ENCODE data around the gene MROH8.

Gene MROH8

GRCh38 chr20:37162646-37163045 lies 16.7 kb downstream of the MROH8 start:
- no peaks in the 10 kb centered on the region for H3K36me3 ChIP-seq
- no peaks in the 10 kb centered on the region for H3K4me1 ChIP-seq (ENCODE audit: control insufficient read depth in 1 of 2, insufficient read depth in 1 of 2, low read depth in 1 of 2, low read length in 1 of 2)
- no peak overlapping the region for H3K27ac ChIP-seq
- no peak overlapping the region for H3K4me3 ChIP-seq (ENCODE audit: low read depth in 1 of 2, low read length in 1 of 2)
- no peaks in the 10 kb centered on the region for H3K9me3 ChIP-seq
- H3K27me3 ChIP-seq = no peaks in the 10 kb centered on the region
- no peak for TF ChIP-seq CTCF (IDR thresholded peaks at IDR 0.05)

GRCh38 chr20:37161830-37162549 lies 17.4 kb downstream of the MROH8 start:
- H3K9me3 ChIP-seq = no peaks in the 10 kb centered on the region
- H3K27ac ChIP-seq = no peak overlapping the region
- H3K36me3 ChIP-seq = no peaks in the 10 kb centered on the region
- no peak overlapping the region for H3K4me3 ChIP-seq (ENCODE audit: low read depth in 1 of 2, low read length in 1 of 2)
- H3K4me1 ChIP-seq (ENCODE audit: control insufficient read depth in 1 of 2, insufficient read depth in 1 of 2, low read depth in 1 of 2, low read length in 1 of 2) = no peaks in the 10 kb centered on the region
- TF ChIP-seq CTCF (IDR thresholded peaks at IDR 0.05) = no peak
- no peaks in the 10 kb centered on the region for H3K27me3 ChIP-seq

GRCh38 chr20:37160683-37161082 lies 18.7 kb downstream of the MROH8 start:
- Histone ChIP-seq H3K4me3 (ENCODE audit: low read depth in 1 of 2, low read length in 1 of 2) (no peak overlapping the region), H3K36me3 (no peaks in the 10 kb centered on the region), H3K4me1 (ENCODE audit: control insufficient read depth in 1 of 2, insufficient read depth in 1 of 2, low read depth in 1 of 2, low read length in 1 of 2) (no peaks in the 10 kb centered on the region), H3K27ac (no peak overlapping the region), H3K27me3 (no peaks in the 10 kb centered on the region), H3K9me3 (no peaks in the 10 kb centered on the region)
- no peak for TF ChIP-seq CTCF (IDR thresholded peaks at IDR 0.05)

- no peak for TF ChIP-seq CTCF (IDR thresholded peaks at IDR 0.05)
- no peak overlapping the region for H3K4me3 ChIP-seq (ENCODE audit: low read depth in 1 of 2, low read length in 1 of 2)
- H3K36me3 ChIP-seq = no peaks in the 10 kb centered on the region
- no peaks in the 10 kb centered on the region for H3K4me1 ChIP-seq (ENCODE audit: control insufficient read depth in 1 of 2, insufficient read depth in 1 of 2, low read depth in 1 of 2, low read length in 1 of 2)
- no peak overlapping the region for H3K27ac ChIP-seq
- no peaks in the 10 kb centered on the region for H3K9me3 ChIP-seq
- no peaks in the 10 kb centered on the region for H3K27me3 ChIP-seq
Measured at GRCh38 chr20:37158248-37158647, 21.1 kb downstream of the MROH8 start.

- H3K4me1 ChIP-seq (ENCODE audit: control insufficient read depth in 1 of 2, insufficient read depth in 1 of 2, low read depth in 1 of 2, low read length in 1 of 2) = no peaks in the 10 kb centered on the region
- H3K27ac ChIP-seq = no peak overlapping the region
- TF ChIP-seq CTCF (IDR thresholded peaks at IDR 0.05) = no peak
- H3K4me3 ChIP-seq (ENCODE audit: low read depth in 1 of 2, low read length in 1 of 2) = no peak overlapping the region
- H3K27me3 ChIP-seq = no peaks in the 10 kb centered on the region
- no peaks in the 10 kb centered on the region for H3K9me3 ChIP-seq
- H3K36me3 ChIP-seq = no peaks in the 10 kb centered on the region
Measured at GRCh38 chr20:37155987-37156386, 23.4 kb downstream of the MROH8 start.
